C1 segment of cervical spinal cord (tissue), 14 donors: ENCODE data around the gene STRN4.
"Not testable (repeated sequence)": the region's sequence is repeated elsewhere in the genome, so short reads cannot be mapped to it uniquely, and the experiment has no call there.

Experiments used
- DNase-seq, 14 donors: peaks; one replicate each; lab custom pipeline; 2025; lab: John Stamatoyannopoulos, UW

STRN4 gene

GRCh38 chr19:46746281-46747057, at the start of gene STRN4:
TSS of gene STRN4 (minus strand) at chr19:46746450. CDS start at chr19:46746430, 20 bp downstream.
- DNase-seq, result peak in 10 of 14 donors; percentile 22 to 80 (median 36)

- no peak for DNase-seq
Measured at GRCh38 chr19:46791944-46792343, 45.7 kb upstream of the STRN4 start.

GRCh38 chr19:46789371-46789770, 43.1 kb upstream of the STRN4 start:
- no peak for DNase-seq

- DNase-seq, result no peak
Measured at GRCh38 chr19:46788968-46789338, 42.7 kb upstream of the STRN4 start.

GRCh38 chr19:46788262-46788967, 42.2 kb upstream of the STRN4 start, which contains the start of gene SLC1A5:
TSS of gene SLC1A5 (minus strand) at chr19:46788594. CDS start at chr19:46787965, 629 bp downstream.
- peak in 13 of 14 donors; percentile 2 to 82 (median 60) for DNase-seq

- DNase-seq, result peak in 3 of 14 donors; percentile 17 to 30 (median 23)
Measured at GRCh38 chr19:46787331-46788261, 41.3 kb upstream of the STRN4 start.

GRCh38 chr19:46787040-46787330, 40.7 kb upstream of the STRN4 start:
- DNase-seq, result peak in 1 of 14 donors; percentile 20

- peak in 12 of 14 donors; percentile 13 to 65 (median 28) for DNase-seq
Measured at GRCh38 chr19:46786236-46787039, 40.2 kb upstream of the STRN4 start.

GRCh38 chr19:46785980-46786235, 39.7 kb upstream of the STRN4 start:
- DNase-seq, result no peak

GRCh38 chr19:46785054-46785979, 39.1 kb upstream of the STRN4 start:
- DNase-seq, result no peak

GRCh38 chr19:46784262-46785053, 38.2 kb upstream of the STRN4 start:
- DNase-seq, result peak in 4 of 14 donors; percentile 1 to 46 (median 18)

- no peak for DNase-seq
Measured at GRCh38 chr19:46783670-46784069, 37.4 kb upstream of the STRN4 start.

- DNase-seq, result no peak
Measured at GRCh38 chr19:46782355-46783019, 36.2 kb upstream of the STRN4 start.

- DNase-seq, result not testable (repeated sequence)
Measured at GRCh38 chr19:46777956-46778645, 31.9 kb upstream of the STRN4 start.

- DNase-seq, result no peak
Measured at GRCh38 chr19:46776927-46777911, 31.0 kb upstream of the STRN4 start.

- DNase-seq, result no peak
Measured at GRCh38 chr19:46775642-46776258, 29.5 kb upstream of the STRN4 start.
